Endodermal cell (in vitro differentiated cells): Measurements from ENCODE around the gene PRKG2. TPM values are rescaled to one million over a fixed set of nuclear protein-coding genes. Genes with fewer than 3 reads are reported as not detected.

Source experiments
- DNase-seq: peaks from one replicate; pipeline ENCODE4 v3.0.0-alpha.2; 2017
- H3K27ac ChIP-seq: 2 replicates; pipeline ENCODE4 v1.5.1; 2013; ENCODE audit warnings: mild to moderate bottlenecking, low read depth, low read length, moderate library complexity
- H3K27me3 ChIP-seq: 2 replicates; pipeline ENCODE4 v1.6.1; 2013; ENCODE audit warnings: mild to moderate bottlenecking, low read length, moderate library complexity; ENCODE audit not compliant: insufficient read depth, control insufficient read depth, poor library complexity, severe bottlenecking
- H3K36me3 ChIP-seq: 2 replicates; pipeline ENCODE4 v1.7.0; 2013; ENCODE audit warnings: mild to moderate bottlenecking, low read length, moderate library complexity; ENCODE audit not compliant: control insufficient read depth, insufficient read depth
- H3K4me1 ChIP-seq: one replicate; pipeline ENCODE4 v1.7.0; 2013; ENCODE audit warnings: low read length; ENCODE audit not compliant: control insufficient read depth, insufficient read depth
- H3K4me3 ChIP-seq: 2 replicates; pipeline ENCODE4 v1.5.1; 2013; ENCODE audit warnings: mild to moderate bottlenecking, low read length, moderate library complexity
- H3K9ac ChIP-seq: 2 replicates; pipeline ENCODE4 v1.6.1; 2013; ENCODE audit warnings: mild to moderate bottlenecking, low read length, moderate library complexity; ENCODE audit not compliant: poor library complexity, severe bottlenecking; ENCODE audit errors: extremely low read depth
- H3K9me3 ChIP-seq: 2 replicates; pipeline ENCODE4 v1.6.1; 2013; ENCODE audit warnings: mild to moderate bottlenecking, low read length, moderate library complexity; ENCODE audit not compliant: control insufficient read depth
- H3K27ac Mint-ChIP-seq: 2 replicates; pipeline ENCODE4 v1.8.0; 2020; ENCODE audit warnings: mixed read lengths
- H3K27me3 Mint-ChIP-seq: 2 replicates; pipeline ENCODE4 v1.8.0; 2021; ENCODE audit warnings: mild to moderate bottlenecking, mixed read lengths; ENCODE audit not compliant: insufficient read depth
- H3K36me3 Mint-ChIP-seq: 2 replicates; pipeline ENCODE4 v1.8.0; 2020; ENCODE audit warnings: low read depth, mixed read lengths
- H3K4me1 Mint-ChIP-seq: 2 replicates; pipeline ENCODE4 v1.8.0; 2020; ENCODE audit warnings: mixed read lengths
- H3K4me3 Mint-ChIP-seq: 2 replicates; pipeline ENCODE4 v1.8.0; 2020; ENCODE audit warnings: mild to moderate bottlenecking, moderate library complexity, mixed read lengths
- H3K9me3 Mint-ChIP-seq: 2 replicates; pipeline ENCODE4 v1.8.0; 2020; ENCODE audit warnings: mild to moderate bottlenecking, mixed read lengths
- WGBS, 2 experiments: methylation state at CpG; one replicate each; pipeline versions ENCODE4 v1.1.5 to v1.1.7; 2013; ENCODE audit warnings: missing lambda C conversion rate in 2 of 2, mixed read lengths in 1 of 2; ENCODE audit not compliant: insufficient coverage in 1 of 2, insufficient read length in 1 of 2; 5-methylcytosine and 5-hydroxymethylcytosine counted together
- total RNA-seq, 2 donors: library from RNA; stranded (reverse); fragmentation: NEBNext Ultra II Directional in 1 of 2; extraction: Animal tissue kit (Norgen Biotek cat#: 25700) in 1 of 2; gene quantifications; 2 replicates in 1 of 2; 3 replicates in 1 of 2; pipeline ENCODE4 v1.2.1, GENCODE V29; 2021
- TF ChIP-seq, protein P1 (sequence below): fragments of 200-600 bp; sonication (generic); conservative IDR thresholded peaks from 2 replicates; pipeline ENCODE4 v1.5.0; 2021; ENCODE audit warnings: antibody characterized with exemption, mild to moderate bottlenecking

Gene PRKG2
- total RNA-seq, 2 donors from 2014 or later = 1.3 to 2.4 TPM

DNA sequence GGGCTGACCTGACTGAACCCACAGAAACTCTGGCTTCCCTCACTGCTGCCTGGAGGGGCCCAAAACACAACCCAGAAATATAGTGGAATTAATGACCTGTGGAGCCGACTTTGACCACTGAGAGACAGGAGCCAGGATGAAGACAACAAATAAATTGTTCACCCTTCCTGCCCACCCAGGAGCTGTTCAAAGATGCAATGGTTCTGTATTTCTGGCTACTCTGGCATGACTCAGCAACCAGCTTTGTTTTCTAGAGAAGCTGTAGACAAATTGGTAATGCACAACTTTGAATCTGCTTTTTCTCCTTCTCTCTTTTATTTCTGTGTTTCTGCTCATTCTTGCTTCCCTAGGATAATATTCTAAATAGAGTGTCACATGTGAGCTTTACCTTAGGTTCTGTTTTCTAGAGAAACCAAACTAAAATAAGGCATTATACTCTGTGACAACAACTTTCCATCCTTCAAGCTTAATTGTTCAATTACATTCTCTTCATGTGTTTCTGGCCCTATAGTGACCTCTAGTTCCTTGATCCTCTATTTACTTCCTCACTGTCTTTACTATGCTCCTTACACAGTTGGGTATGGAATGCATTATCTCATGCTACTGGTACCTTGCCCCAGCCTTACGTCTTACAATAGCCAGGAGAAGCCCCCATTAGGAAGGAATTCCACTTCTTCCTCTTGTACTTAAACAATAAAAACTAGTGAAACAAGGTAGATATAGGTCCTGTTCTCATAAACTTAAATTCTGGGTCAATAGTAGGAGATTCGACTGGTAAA, 6.5 kb upstream of the PRKG2 start:
- Mint-ChIP-seq H3K27me3 (peaks cover 74% of the 10 kb centered on the region), H3K4me3 (no peak overlapping the region), H3K27ac (no peak overlapping the region), H3K36me3 (no peaks in the 10 kb centered on the region), H3K4me1 (no peaks in the 10 kb centered on the region), H3K9me3 (no peaks in the 10 kb centered on the region)
- H3K4me3 ChIP-seq = no peak overlapping the region
- H3K4me1 ChIP-seq = no peaks in the 10 kb centered on the region
- no peaks in the 10 kb centered on the region for H3K36me3 ChIP-seq
- H3K27me3 ChIP-seq = peaks cover 20% of the 10 kb centered on the region
- no peak overlapping the region for H3K9ac ChIP-seq
- H3K27ac ChIP-seq = no peak overlapping the region
- 92% methylated on average over 3 of the region's 3 CpGs; no CpG with 5 or more reads in 1 of the 2 experiments for WGBS, 2 experiments
- H3K9me3 ChIP-seq = no peaks in the 10 kb centered on the region
- no peak for DNase-seq
- TF ChIP-seq, protein P1, sequence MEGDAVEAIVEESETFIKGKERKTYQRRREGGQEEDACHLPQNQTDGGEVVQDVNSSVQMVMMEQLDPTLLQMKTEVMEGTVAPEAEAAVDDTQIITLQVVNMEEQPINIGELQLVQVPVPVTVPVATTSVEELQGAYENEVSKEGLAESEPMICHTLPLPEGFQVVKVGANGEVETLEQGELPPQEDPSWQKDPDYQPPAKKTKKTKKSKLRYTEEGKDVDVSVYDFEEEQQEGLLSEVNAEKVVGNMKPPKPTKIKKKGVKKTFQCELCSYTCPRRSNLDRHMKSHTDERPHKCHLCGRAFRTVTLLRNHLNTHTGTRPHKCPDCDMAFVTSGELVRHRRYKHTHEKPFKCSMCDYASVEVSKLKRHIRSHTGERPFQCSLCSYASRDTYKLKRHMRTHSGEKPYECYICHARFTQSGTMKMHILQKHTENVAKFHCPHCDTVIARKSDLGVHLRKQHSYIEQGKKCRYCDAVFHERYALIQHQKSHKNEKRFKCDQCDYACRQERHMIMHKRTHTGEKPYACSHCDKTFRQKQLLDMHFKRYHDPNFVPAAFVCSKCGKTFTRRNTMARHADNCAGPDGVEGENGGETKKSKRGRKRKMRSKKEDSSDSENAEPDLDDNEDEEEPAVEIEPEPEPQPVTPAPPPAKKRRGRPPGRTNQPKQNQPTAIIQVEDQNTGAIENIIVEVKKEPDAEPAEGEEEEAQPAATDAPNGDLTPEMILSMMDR = no peak

- H3K4me3 Mint-ChIP-seq = no peak overlapping the region
- H3K36me3 ChIP-seq = no peaks in the 10 kb centered on the region
- H3K9me3 Mint-ChIP-seq = no peaks in the 10 kb centered on the region
- no peaks in the 10 kb centered on the region for H3K4me1 ChIP-seq
- no peak for DNase-seq
- H3K4me3 ChIP-seq = no peak overlapping the region
- H3K36me3 Mint-ChIP-seq = no peaks in the 10 kb centered on the region
- H3K9ac ChIP-seq = no peak overlapping the region
- no peak overlapping the region for H3K27ac Mint-ChIP-seq
- H3K27me3 Mint-ChIP-seq = peaks cover 75% of the 10 kb centered on the region
- WGBS, 2 experiments = 100% methylated on average over 1 of the region's 1 CpG; no CpG with 5 or more reads in 1 of the 2 experiments
- peaks cover 32% of the 10 kb centered on the region for H3K27me3 ChIP-seq
- no peak overlapping the region for H3K27ac ChIP-seq
- peaks cover 6% of the 10 kb centered on the region for H3K4me1 Mint-ChIP-seq
- TF ChIP-seq, protein P1 = no peak
- no peaks in the 10 kb centered on the region for H3K9me3 ChIP-seq
Observed at GRCh38 chr4:81220271-81220670, 5.2 kb upstream of the PRKG2 start.

- no peak for DNase-seq
- Histone ChIP-seq H3K36me3 (no peaks in the 10 kb centered on the region), H3K27me3 (peaks cover 52% of the 10 kb centered on the region), H3K4me1 (no peaks in the 10 kb centered on the region), H3K27ac (no peak overlapping the region), H3K9ac (no peak overlapping the region), H3K4me3 (no peak overlapping the region), H3K9me3 (peaks cover 13% of the 10 kb centered on the region)
- peaks cover 7% of the 10 kb centered on the region for H3K4me1 Mint-ChIP-seq
- H3K36me3 Mint-ChIP-seq = no peaks in the 10 kb centered on the region
- no peaks in the 10 kb centered on the region for H3K9me3 Mint-ChIP-seq
- no peak overlapping the region for H3K27ac Mint-ChIP-seq
- TF ChIP-seq, protein P1 = no peak
- H3K4me3 Mint-ChIP-seq = no peak overlapping the region
- WGBS, 2 experiments = 82 to 86% methylated on average over 1 of the region's 1 CpG
- peaks cover 57% of the 10 kb centered on the region for H3K27me3 Mint-ChIP-seq
Observed at GRCh38 chr4:81218206-81218605, 3.2 kb upstream of the PRKG2 start.
